Measurements from ENCODE around the gene SCRT2. TPM values are rescaled to one million over a fixed set of nuclear protein-coding genes. Genes with fewer than 3 reads are reported as not detected.
"Not testable (repeated sequence)": the region's sequence is repeated elsewhere in the genome, so short reads cannot be mapped to it uniquely, and the experiment has no call there.

SCRT2 gene
- total and polyA plus RNA-seq, 4 experiments from 2014 or later: not detected

DNA sequence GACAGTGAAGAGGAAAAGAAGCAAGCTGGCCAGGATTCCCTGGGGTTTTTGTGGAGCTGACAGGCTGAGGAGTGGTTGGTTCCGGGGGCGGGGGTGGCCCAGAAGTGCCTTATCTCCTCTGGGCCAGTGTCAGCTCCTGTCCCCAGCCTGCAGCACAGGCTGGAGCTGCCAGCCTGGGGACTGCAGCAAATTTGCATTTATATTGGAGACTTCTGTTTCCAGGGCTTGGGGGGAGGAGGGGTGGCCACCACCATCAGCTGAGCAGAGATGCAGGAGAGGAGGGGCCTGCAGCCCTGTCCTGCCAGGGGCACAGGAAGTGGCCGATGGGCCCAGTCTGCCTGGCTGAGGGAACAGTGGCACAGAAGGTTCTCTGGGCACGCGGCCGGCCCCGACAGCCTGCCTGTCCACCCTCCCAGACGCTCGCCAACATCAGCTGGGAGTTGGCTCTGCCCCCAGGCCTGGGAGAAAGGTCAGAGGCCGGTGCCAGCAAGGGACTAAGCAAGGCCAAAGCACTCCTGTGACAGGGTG is 24.3 kb upstream of the SCRT2 start:
- Mint-ChIP-seq H3K36me3 (no peaks in the 10 kb centered on the region), H3K4me3 (no peak overlapping the region), H3K4me1 (no peaks in the 10 kb centered on the region), H3K9me3 (no peaks in the 10 kb centered on the region), H3K27me3 (peaks cover 3 to 5% of the 10 kb centered on the region in 2 donors), H3K27ac (no peak overlapping the region)
- H3K27ac ChIP-seq (ENCODE audit: low read depth, low read length): no peak overlapping the region
- H3K9me3 ChIP-seq (ENCODE audit: control insufficient read depth in 1 of 2, low read length in 2 of 2): no peaks in the 10 kb centered on the region
- no peak overlapping the region for H3K4me3 ChIP-seq (ENCODE audit: low read length in 2 of 2)
- intact Hi-C loops (cut with micrococcal nuclease): no loop called here
- no peaks in the 10 kb centered on the region for H3K4me1 ChIP-seq (ENCODE audit: insufficient read depth, low read length)
- no peak for DNase-seq
- no peaks in the 10 kb centered on the region for H3K27me3 ChIP-seq (ENCODE audit: insufficient read depth, low read length)
- no peaks in the 10 kb centered on the region for H3K36me3 ChIP-seq (ENCODE audit: insufficient read depth, low read length)
- POLR2A ChIA-PET (ENCODE audit: partially characterized antibody): no interaction called here
- CTCF ChIA-PET (ENCODE audit: partially characterized antibody): no interaction called here

DNA sequence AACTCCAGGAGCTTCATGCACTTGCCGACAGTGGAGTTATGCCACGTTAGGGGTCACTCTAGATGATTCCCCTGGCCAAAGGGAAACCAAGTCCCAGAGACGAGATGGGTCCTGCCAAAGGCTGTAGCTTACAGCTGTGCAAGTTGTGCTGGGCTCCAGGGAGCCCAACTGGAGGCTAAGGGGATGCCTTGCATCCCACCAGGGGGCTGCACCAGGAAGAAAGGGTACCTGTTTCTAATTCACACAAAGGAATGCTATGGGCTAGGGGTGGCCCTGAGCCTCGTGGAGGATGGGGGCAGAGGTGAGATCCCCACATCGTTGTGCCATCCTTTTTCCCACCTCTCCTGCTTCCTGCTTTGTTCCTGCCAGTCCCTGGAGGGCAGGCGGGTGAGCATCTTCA is 23.7 kb upstream of the SCRT2 start:
- intact Hi-C loops (cut with micrococcal nuclease): no loop called here
- Mint-ChIP-seq H3K27me3 (peaks cover 3 to 6% of the 10 kb centered on the region in 2 donors), H3K36me3 (no peaks in the 10 kb centered on the region), H3K27ac (no peak overlapping the region), H3K4me3 (no peak overlapping the region), H3K4me1 (no peaks in the 10 kb centered on the region), H3K9me3 (no peaks in the 10 kb centered on the region)
- Histone ChIP-seq H3K4me3 (ENCODE audit: low read length in 2 of 2) (no peak overlapping the region), H3K36me3 (ENCODE audit: insufficient read depth, low read length) (no peaks in the 10 kb centered on the region), H3K27me3 (ENCODE audit: insufficient read depth, low read length) (no peaks in the 10 kb centered on the region), H3K27ac (ENCODE audit: low read depth, low read length) (no peak overlapping the region), H3K9me3 (ENCODE audit: control insufficient read depth in 1 of 2, low read length in 2 of 2) (no peaks in the 10 kb centered on the region), H3K4me1 (ENCODE audit: insufficient read depth, low read length) (no peaks in the 10 kb centered on the region)
- no peak for DNase-seq
- ChIA-PET CTCF (ENCODE audit: partially characterized antibody) (no interaction called here), POLR2A (ENCODE audit: partially characterized antibody) (no interaction called here)

DNA sequence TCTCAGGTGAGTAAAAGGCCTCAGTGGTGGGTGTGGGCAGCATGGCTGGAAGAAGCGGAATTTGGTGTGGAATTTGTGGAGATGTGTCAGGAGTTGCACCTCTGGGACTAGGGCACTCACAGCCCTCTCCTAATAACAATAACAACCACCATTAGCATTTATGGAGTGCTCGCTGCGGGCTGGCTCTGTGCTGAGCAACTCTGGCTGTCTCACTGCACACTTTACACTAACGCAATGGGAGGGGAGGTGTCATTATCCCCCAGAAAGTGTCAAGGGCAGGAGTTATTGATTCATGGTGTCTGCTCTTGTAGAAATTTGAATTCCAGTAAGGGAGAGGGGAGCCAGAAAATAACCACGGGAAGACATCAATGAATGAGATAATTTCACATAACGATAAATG is 22.7 kb upstream of the SCRT2 start:
- Histone ChIP-seq H3K27me3 (ENCODE audit: insufficient read depth, low read length) (no peaks in the 10 kb centered on the region), H3K36me3 (ENCODE audit: insufficient read depth, low read length) (no peaks in the 10 kb centered on the region), H3K9me3 (ENCODE audit: control insufficient read depth in 1 of 2, low read length in 2 of 2) (no peaks in the 10 kb centered on the region), H3K4me3 (ENCODE audit: low read length in 2 of 2) (no peak overlapping the region), H3K27ac (ENCODE audit: low read depth, low read length) (no peak overlapping the region), H3K4me1 (ENCODE audit: insufficient read depth, low read length) (no peaks in the 10 kb centered on the region)
- Mint-ChIP-seq H3K4me1 (no peaks in the 10 kb centered on the region), H3K27me3 (peaks cover 3 to 8% of the 10 kb centered on the region in 2 donors), H3K27ac (no peak overlapping the region), H3K4me3 (no peak overlapping the region), H3K36me3 (no peaks in the 10 kb centered on the region), H3K9me3 (no peaks in the 10 kb centered on the region)
- POLR2A ChIA-PET (ENCODE audit: partially characterized antibody): no interaction called here
- intact Hi-C loops (cut with micrococcal nuclease): no loop called here
- DNase-seq: no peak
- CTCF ChIA-PET (ENCODE audit: partially characterized antibody): no interaction called here

DNA sequence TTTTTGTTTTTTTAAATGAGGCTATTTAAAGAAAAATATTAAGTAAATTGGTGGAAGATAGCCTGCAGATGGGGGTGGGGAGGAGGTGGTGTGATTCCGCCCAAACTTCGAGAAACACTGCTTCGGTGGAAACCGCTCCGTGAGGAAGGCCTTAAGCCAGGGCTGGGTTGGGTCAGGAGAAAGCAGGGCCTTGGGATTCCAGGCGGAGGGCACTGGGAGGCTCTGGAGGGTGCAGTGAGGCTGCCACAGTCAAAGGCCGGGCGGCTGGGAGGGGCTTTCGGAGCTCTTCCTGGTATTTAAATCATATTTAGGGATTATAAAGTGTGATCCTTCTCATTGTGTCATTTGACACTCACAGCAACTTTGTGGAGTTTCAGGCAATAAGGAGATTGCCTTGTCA is 22.2 kb upstream of the SCRT2 start:
- Histone ChIP-seq H3K4me3 (ENCODE audit: low read length in 2 of 2) (no peak overlapping the region), H3K27me3 (ENCODE audit: insufficient read depth, low read length) (no peaks in the 10 kb centered on the region), H3K9me3 (ENCODE audit: control insufficient read depth in 1 of 2, low read length in 2 of 2) (no peaks in the 10 kb centered on the region), H3K36me3 (ENCODE audit: insufficient read depth, low read length) (no peaks in the 10 kb centered on the region), H3K4me1 (ENCODE audit: insufficient read depth, low read length) (no peaks in the 10 kb centered on the region), H3K27ac (ENCODE audit: low read depth, low read length) (no peak overlapping the region)
- Mint-ChIP-seq H3K4me1 (no peaks in the 10 kb centered on the region), H3K27me3 (peaks cover 3 to 7% of the 10 kb centered on the region in 2 donors), H3K36me3 (no peaks in the 10 kb centered on the region), H3K4me3 (no peak overlapping the region), H3K27ac (peak overlapping the region in 1 of 7 donors; percentile 53), H3K9me3 (no peaks in the 10 kb centered on the region)
- CTCF ChIA-PET (ENCODE audit: partially characterized antibody): interaction anchor here (1.5 kb wide), 1 partner anchor 31 kb away, joined by 4 read pairs; no protein-coding TSS in a partner anchor
- no peak for DNase-seq
- intact Hi-C loops (cut with micrococcal nuclease): no loop called here
- POLR2A ChIA-PET (ENCODE audit: partially characterized antibody): no interaction called here

- no peak for DNase-seq
- no peak overlapping the region for H3K27ac Mint-ChIP-seq
Measured at GRCh38 chr20:695165-695866, 19.7 kb upstream of the SCRT2 start.

DNA sequence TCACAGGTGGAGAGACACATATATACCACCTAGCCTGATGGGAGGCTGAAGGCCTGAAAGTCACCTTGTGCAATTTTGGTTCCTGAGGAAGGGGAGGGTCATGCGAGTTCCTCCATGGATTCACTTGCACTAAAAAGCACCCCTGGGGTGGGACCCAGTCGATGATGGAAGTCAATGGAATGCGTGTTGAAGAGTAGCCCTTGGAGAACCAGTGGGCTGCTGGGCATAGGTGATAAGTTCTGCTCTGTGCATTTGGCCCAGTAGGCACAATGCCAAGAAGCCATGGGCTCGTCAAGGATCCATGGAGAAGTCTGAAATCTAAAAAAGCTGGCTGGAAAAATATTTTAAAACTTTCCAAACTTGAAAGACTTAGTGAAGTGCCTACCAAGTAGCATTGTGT is 18.9 kb upstream of the SCRT2 start:
- no peaks in the 10 kb centered on the region for H3K36me3 Mint-ChIP-seq
- no peaks in the 10 kb centered on the region for H3K36me3 ChIP-seq (ENCODE audit: insufficient read depth, low read length)
- peaks cover 2 to 12% of the 10 kb centered on the region in 2 donors for H3K27me3 Mint-ChIP-seq
- no peak for DNase-seq
- ChIA-PET CTCF (ENCODE audit: partially characterized antibody) (no interaction called here), POLR2A (ENCODE audit: partially characterized antibody) (no interaction called here)
- H3K27me3 ChIP-seq (ENCODE audit: insufficient read depth, low read length): no peaks in the 10 kb centered on the region
- H3K27ac Mint-ChIP-seq: no peak overlapping the region
- no peaks in the 10 kb centered on the region for H3K4me1 Mint-ChIP-seq
- H3K4me1 ChIP-seq (ENCODE audit: insufficient read depth, low read length): no peaks in the 10 kb centered on the region
- H3K9me3 Mint-ChIP-seq: peaks cover 0 to 2% (median 0%) of the 10 kb centered on the region in 8 donors
- no peaks in the 10 kb centered on the region for H3K9me3 ChIP-seq (ENCODE audit: control insufficient read depth in 1 of 2, low read length in 2 of 2)
- H3K27ac ChIP-seq (ENCODE audit: low read depth, low read length): no peak overlapping the region
- H3K4me3 ChIP-seq (ENCODE audit: low read length in 2 of 2): no peak overlapping the region
- no peak overlapping the region for H3K4me3 Mint-ChIP-seq
- intact Hi-C loops (cut with micrococcal nuclease): no loop called here

More at GRCh38 chr20:695165-695866, 19.7 kb upstream of the SCRT2 start:
- no peak overlapping the region for H3K4me3 ChIP-seq (ENCODE audit: low read length in 2 of 2)
- no peaks in the 10 kb centered on the region for H3K36me3 ChIP-seq (ENCODE audit: insufficient read depth, low read length)
- no peaks in the 10 kb centered on the region for H3K9me3 ChIP-seq (ENCODE audit: control insufficient read depth in 1 of 2, low read length in 2 of 2)
- H3K36me3 Mint-ChIP-seq: no peaks in the 10 kb centered on the region
- no peaks in the 10 kb centered on the region for H3K4me1 ChIP-seq (ENCODE audit: insufficient read depth, low read length)
- no peaks in the 10 kb centered on the region for H3K4me1 Mint-ChIP-seq
- peaks cover 0 to 10% of the 10 kb centered on the region in 2 donors for H3K27me3 Mint-ChIP-seq
- peaks cover 0 to 2% (median 0%) of the 10 kb centered on the region in 8 donors for H3K9me3 Mint-ChIP-seq
- CTCF ChIA-PET (ENCODE audit: partially characterized antibody): no interaction called here
- H3K4me3 Mint-ChIP-seq: no peak overlapping the region
- POLR2A ChIA-PET (ENCODE audit: partially characterized antibody): no interaction called here
- no peak overlapping the region for H3K27ac ChIP-seq (ENCODE audit: low read depth, low read length)
- intact Hi-C loops (cut with micrococcal nuclease): no loop called here
- no peaks in the 10 kb centered on the region for H3K27me3 ChIP-seq (ENCODE audit: insufficient read depth, low read length)

DNA sequence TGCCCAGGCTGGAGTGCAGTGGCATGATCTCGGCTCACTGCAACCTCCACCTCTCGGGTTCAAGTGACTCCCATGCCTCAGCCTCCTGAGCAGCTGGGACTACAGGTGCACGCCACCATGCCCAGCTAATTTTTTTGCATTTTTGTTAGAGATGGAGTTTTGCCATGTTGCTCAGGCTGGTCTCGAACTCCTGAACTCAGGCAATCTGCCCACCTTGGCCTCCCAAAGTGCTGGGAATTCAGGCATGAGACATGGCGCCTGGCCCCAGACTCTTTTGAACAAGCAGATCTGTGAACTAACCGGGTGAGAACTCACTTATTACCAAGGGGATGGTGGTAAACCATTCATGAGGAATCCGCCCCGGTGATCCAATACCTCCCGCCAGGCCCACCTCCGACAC is 18.2 kb upstream of the SCRT2 start:
- H3K9me3 ChIP-seq (ENCODE audit: control insufficient read depth in 1 of 2, low read length in 2 of 2); H3K27me3 ChIP-seq (ENCODE audit: insufficient read depth, low read length); H3K4me3 ChIP-seq (ENCODE audit: low read length in 2 of 2); H3K9me3 Mint-ChIP-seq; DNase-seq; POLR2A ChIA-PET (ENCODE audit: partially characterized antibody); H3K4me1 Mint-ChIP-seq; H3K36me3 ChIP-seq (ENCODE audit: insufficient read depth, low read length); CTCF ChIA-PET (ENCODE audit: partially characterized antibody); H3K27ac Mint-ChIP-seq; H3K27ac ChIP-seq (ENCODE audit: low read depth, low read length); intact Hi-C loops (cut with micrococcal nuclease); H3K4me3 Mint-ChIP-seq; H3K4me1 ChIP-seq (ENCODE audit: insufficient read depth, low read length); H3K36me3 Mint-ChIP-seq: not testable (repeated sequence)
- H3K27me3 Mint-ChIP-seq: peaks cover 5 to 16% of the 10 kb centered on the region in 2 donors
